Hematopoietic multipotent progenitor cell treated with erythropoietin and hydrocortisone succinate and interleukin-3 and kit ligand, for 17 days (in vitro differentiated cells): ENCODE results near the gene PRMT2.
"Not testable (repeated sequence)": the region's sequence is repeated elsewhere in the genome, so short reads cannot be mapped to it uniquely, and the experiment has no call there.

Source experiments
- DNase-seq: peaks from one replicate; pipeline ENCODE4 v3.0.0-alpha.2; 2015; ENCODE audit warnings: low spot score

Gene PRMT2

GRCh38 chr21:46668904-46669303 lies 33.4 kb downstream of the PRMT2 start:
- not testable (repeated sequence) for DNase-seq

GRCh38 chr21:46674430-46675007 lies 39.0 kb downstream of the PRMT2 start:
- DNase-seq: no peak

GRCh38 chr21:46675595-46676280 lies 40.3 kb downstream of the PRMT2 start:
- DNase-seq: no peak

- DNase-seq: not testable (repeated sequence)
Measured at GRCh38 chr21:46676542-46676941, 41.1 kb downstream of the PRMT2 start.

- not testable (repeated sequence) for DNase-seq
Measured at GRCh38 chr21:46681593-46681992, 46.1 kb downstream of the PRMT2 start.

- DNase-seq: not testable (repeated sequence)
Measured at GRCh38 chr21:46698652-46699051, 63.2 kb downstream of the PRMT2 start.

- DNase-seq: not testable (repeated sequence)
Measured at GRCh38 chr21:46699104-46699503, 63.6 kb downstream of the PRMT2 start.
